ENCODE measurements around the gene DCK. TPM values are rescaled to one million over a fixed set of nuclear protein-coding genes. Genes with fewer than 3 reads are reported as not detected.

The DCK gene
- total RNA-seq, 1 experiment from 2014 or later: 13.7 TPM

DNA sequence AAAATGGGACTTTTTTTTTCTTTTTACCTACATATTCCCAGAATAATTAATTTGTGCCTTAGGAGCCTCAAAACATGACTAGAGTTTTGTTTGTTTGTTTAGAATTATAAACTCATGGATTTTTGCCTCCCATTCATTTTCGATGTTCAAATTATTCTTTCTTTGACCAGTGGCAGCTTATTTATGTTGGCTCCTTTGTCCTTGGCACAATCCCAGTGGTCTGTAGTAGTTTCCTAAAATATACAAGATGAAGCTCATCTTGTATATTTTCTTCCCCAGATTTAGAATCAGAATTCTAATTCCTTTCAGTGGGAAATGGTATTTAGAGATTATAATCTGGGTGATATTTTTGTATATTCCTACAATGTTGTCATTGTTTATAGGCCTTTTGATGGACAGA lies 27.2 kb downstream of the DCK start:
- Mint-ChIP-seq H3K27ac (no peak overlapping the region), H3K9me3 (peaks cover 3 to 5% of the 10 kb centered on the region in 2 experiments; a peak in 3 of 5 replicates), H3K36me3 (ENCODE audit: insufficient read depth in 1 of 3, low read depth in 3 of 3) (peaks cover 5 to 36% (median 28%) of the 10 kb centered on the region in 3 experiments), H3K4me1 (no peaks in the 10 kb centered on the region), H3K4me3 (no peak overlapping the region), H3K27me3 (ENCODE audit: low read depth) (no peaks in the 10 kb centered on the region)
- no peaks in the 10 kb centered on the region for H3K9me3 ChIP-seq (ENCODE audit: control insufficient read depth, low read depth, low read length)
- DNase-seq: no peak
- no peak overlapping the region for H3K18ac ChIP-seq (ENCODE audit: insufficient read length, low read depth, low read length)
- no peaks in the 10 kb centered on the region for H3K79me1 ChIP-seq (ENCODE audit: insufficient read depth, low read depth, low read length, poor library complexity, severe bottlenecking)
- no peak overlapping the region for H3T11ph ChIP-seq (ENCODE audit: low read length)
- no peaks in the 10 kb centered on the region for H3K27me3 ChIP-seq (ENCODE audit: insufficient read depth, low read length)
- H2BK15ac ChIP-seq (ENCODE audit: low read depth, low read length): no peak overlapping the region
- no peak overlapping the region for H3K23ac ChIP-seq (ENCODE audit: insufficient read length, low read depth, low read length)
- no peak overlapping the region for H4K8ac ChIP-seq (replicated peaks; ENCODE audit: insufficient read length, low read depth, low read length)
- H4K5ac ChIP-seq (ENCODE audit: insufficient read length, low read depth, low read length): no peak overlapping the region
- H3K79me2 ChIP-seq (ENCODE audit: insufficient read depth, low read length): no peaks in the 10 kb centered on the region
- no peak overlapping the region for H2AK5ac ChIP-seq (ENCODE audit: insufficient read length, low read length)
- no peak overlapping the region for H2BK20ac ChIP-seq (ENCODE audit: low read depth, low read length, poor library complexity, severe bottlenecking)
- no peak overlapping the region for H2BK5ac ChIP-seq (ENCODE audit: insufficient read length, low read length)
- no peak overlapping the region for H3K4me2 ChIP-seq (ENCODE audit: insufficient read depth, insufficient read length, low read length)
- TF ChIP-seq, protein P1, sequence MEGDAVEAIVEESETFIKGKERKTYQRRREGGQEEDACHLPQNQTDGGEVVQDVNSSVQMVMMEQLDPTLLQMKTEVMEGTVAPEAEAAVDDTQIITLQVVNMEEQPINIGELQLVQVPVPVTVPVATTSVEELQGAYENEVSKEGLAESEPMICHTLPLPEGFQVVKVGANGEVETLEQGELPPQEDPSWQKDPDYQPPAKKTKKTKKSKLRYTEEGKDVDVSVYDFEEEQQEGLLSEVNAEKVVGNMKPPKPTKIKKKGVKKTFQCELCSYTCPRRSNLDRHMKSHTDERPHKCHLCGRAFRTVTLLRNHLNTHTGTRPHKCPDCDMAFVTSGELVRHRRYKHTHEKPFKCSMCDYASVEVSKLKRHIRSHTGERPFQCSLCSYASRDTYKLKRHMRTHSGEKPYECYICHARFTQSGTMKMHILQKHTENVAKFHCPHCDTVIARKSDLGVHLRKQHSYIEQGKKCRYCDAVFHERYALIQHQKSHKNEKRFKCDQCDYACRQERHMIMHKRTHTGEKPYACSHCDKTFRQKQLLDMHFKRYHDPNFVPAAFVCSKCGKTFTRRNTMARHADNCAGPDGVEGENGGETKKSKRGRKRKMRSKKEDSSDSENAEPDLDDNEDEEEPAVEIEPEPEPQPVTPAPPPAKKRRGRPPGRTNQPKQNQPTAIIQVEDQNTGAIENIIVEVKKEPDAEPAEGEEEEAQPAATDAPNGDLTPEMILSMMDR (conservative IDR thresholded peaks at IDR 0.05): no peak
- no peak overlapping the region for H2AFZ ChIP-seq (ENCODE audit: low read length)
- H2BK12ac ChIP-seq (ENCODE audit: insufficient read length, low read depth, low read length): no peak overlapping the region
- no peak overlapping the region for H2BK120ac ChIP-seq (ENCODE audit: low read depth, low read length, poor library complexity, severe bottlenecking)
- H4K20me1 ChIP-seq (ENCODE audit: control insufficient read depth, insufficient read depth, insufficient read length): no peaks in the 10 kb centered on the region
- H3K56ac ChIP-seq (ENCODE audit: insufficient read length, low read depth, low read length): no peak overlapping the region
- H3K27ac ChIP-seq (ENCODE audit: insufficient read length, low read depth, low read length): no peak overlapping the region
- H3K4me1 ChIP-seq (ENCODE audit: insufficient read depth, low read length): no peaks in the 10 kb centered on the region
- no CpG with 5 or more reads among the region's 1 CpG for WGBS (ENCODE audit: extremely low coverage, insufficient read length, low lambda C conversion rate)
- H3K23me2 ChIP-seq (ENCODE audit: insufficient read length, low read depth, low read length, poor library complexity, severe bottlenecking): no peaks in the 10 kb centered on the region
- H3K9ac ChIP-seq (ENCODE audit: extremely low read depth, insufficient read length, low read length): no peak overlapping the region
- H4K91ac ChIP-seq (ENCODE audit: insufficient read length, low read depth, low read length): no peak overlapping the region
- H3K4ac ChIP-seq (ENCODE audit: low read depth, low read length): no peak overlapping the region
- H3K14ac ChIP-seq (ENCODE audit: insufficient read depth, low read length): no peak overlapping the region

Measured in H9 (cell line).